H1 (cell line): ENCODE data around the gene BLTP3B. TPM values are rescaled to one million over a fixed set of nuclear protein-coding genes. Genes with fewer than 3 reads are reported as not detected.

Source experiments
- CTCF ChIA-PET: fragments of 300-600 bp; sonication (Branson Sonifier 250); formaldehyde crosslinking; loops from one replicate; lab custom pipeline; 2021; ENCODE audit not compliant: partially characterized antibody; lab: Charles Lee
- POLR2A ChIA-PET: fragments of 300-600 bp; sonication (Branson Sonifier 250); formaldehyde crosslinking; loops from one replicate; lab custom pipeline; 2021; ENCODE audit warnings: inconsistent platforms; ENCODE audit not compliant: partially characterized antibody; lab: Charles Lee
- DNase-seq, 2 experiments: peaks; one replicate each; pipeline versions ENCODE4 v3.0.0 to v3.0.0-alpha.2; 2010 to 2022; ENCODE audit warnings: low spot score in 2 of 2, low read depth in 1 of 2, mixed read lengths in 1 of 2
- FAIRE-seq: peaks from 2 replicates; lab custom pipeline; 2011; peaks lifted over from hg19 to GRCh38; lab: Jason Lieb, UNC
- H2AFZ ChIP-seq: 2 replicates; pipeline ENCODE4 v1.8.1; 2012; ENCODE audit warnings: low read length, inconsistent platforms
- H2AK5ac ChIP-seq: 2 replicates; pipeline ENCODE4 v1.6.1; 2013; ENCODE audit warnings: low read depth, low read length
- H2BK120ac ChIP-seq: replicated peaks from 2 replicates; pipeline ENCODE3; 2013; ENCODE audit warnings: low read depth, low read length, inconsistent platforms
- H2BK12ac ChIP-seq: 2 replicates; pipeline ENCODE4 v1.6.1; 2013; ENCODE audit warnings: low read depth, low read length
- H2BK15ac ChIP-seq: 2 replicates; pipeline ENCODE4 v1.6.1; 2013; ENCODE audit warnings: low read length
- H2BK20ac ChIP-seq: 2 replicates; pipeline ENCODE4 v1.6.1; 2013; ENCODE audit warnings: low read length
- H2BK5ac ChIP-seq: 2 replicates; pipeline ENCODE4 v1.6.1; 2013; ENCODE audit warnings: low read depth, low read length
- H3K14ac ChIP-seq: 2 replicates; pipeline ENCODE4 v1.6.1; 2013; ENCODE audit warnings: inconsistent platforms; ENCODE audit not compliant: insufficient read length
- H3K18ac ChIP-seq: 2 replicates; pipeline ENCODE4 v1.6.1; 2013; ENCODE audit warnings: low read length; ENCODE audit errors: extremely low read depth
- H3K23ac ChIP-seq: 2 replicates; pipeline ENCODE4 v1.6.1; 2013; ENCODE audit warnings: inconsistent platforms; ENCODE audit not compliant: insufficient read length
- H3K23me2 ChIP-seq: 2 replicates; pipeline ENCODE4 v1.6.1; 2013; ENCODE audit warnings: low read depth, low read length
- H3K27ac ChIP-seq: 2 replicates; pipeline ENCODE4 v1.6.1; 2011; ENCODE audit warnings: low read depth, low read length, inconsistent platforms
- H3K27me3 ChIP-seq, 4 experiments: replicated peaks in 1 of 4; 1 replicate in 1 of 4; 2 replicates in 3 of 4; pipeline versions ENCODE4 v1.6.1 to v1.8.1; 2011 to 2013; ENCODE audit warnings: low read length in 3 of 4, mild to moderate bottlenecking in 3 of 4, inconsistent platforms in 2 of 4, mixed read lengths in 2 of 4, moderate library complexity in 1 of 4; ENCODE audit not compliant: control insufficient read depth in 3 of 4, insufficient read depth in 3 of 4; ENCODE audit errors: extremely low read depth in 1 of 4
- H3K36me3 ChIP-seq, 4 experiments: 2 replicates each; pipeline versions ENCODE4 v1.6.1 to v1.8.1; 2011 to 2013; ENCODE audit warnings: mild to moderate bottlenecking in 4 of 4, low read length in 3 of 4, moderate library complexity in 2 of 4, control low read depth in 1 of 4, inconsistent platforms in 1 of 4; ENCODE audit not compliant: insufficient read depth in 4 of 4, control insufficient read depth in 2 of 4
- H3K4ac ChIP-seq: replicated peaks from 2 replicates; pipeline ENCODE3; 2013; ENCODE audit warnings: low read length, low read depth, mixed read lengths, inconsistent platforms; ENCODE audit not compliant: insufficient read length
- H3K4me1 ChIP-seq, 4 experiments: replicated peaks in 1 of 4; 1 replicate in 1 of 4; 2 replicates in 3 of 4; pipeline versions ENCODE4 v1.6.1 to v1.8.1; 2011 to 2013; ENCODE audit warnings: low read length in 3 of 4, inconsistent platforms in 2 of 4, mixed read lengths in 1 of 4; ENCODE audit not compliant: insufficient read depth in 4 of 4, control insufficient read depth in 3 of 4
- H3K4me2 ChIP-seq, 2 experiments: 2 replicates each; pipeline versions ENCODE4 v1.6.1 to v1.8.1; 2011 to 2013; ENCODE audit warnings: low read depth in 2 of 2, low read length in 2 of 2, control low read depth in 1 of 2, inconsistent platforms in 1 of 2, mild to moderate bottlenecking in 1 of 2; ENCODE audit not compliant: insufficient read depth in 1 of 2
- H3K4me3 ChIP-seq, 4 experiments: fragments of 200-600, 300-600 bp in 1 of 4; sonication (generic), shearing (Covaris generic), sonication (Bioruptor Twin) in 1 of 4; 2 replicates each; pipeline versions ENCODE4 v1.5.1 to v1.8.1; 2011 to 2016; ENCODE audit warnings: low read length in 4 of 4, low read depth in 3 of 4, control low read depth in 2 of 4, inconsistent platforms in 2 of 4, mild to moderate bottlenecking in 2 of 4, mixed read lengths in 1 of 4, moderate library complexity in 1 of 4; ENCODE audit not compliant: insufficient read depth in 2 of 4; ENCODE audit errors: extremely low read depth in 1 of 4
- H3K56ac ChIP-seq: replicated peaks from 2 replicates; pipeline ENCODE3; 2013; ENCODE audit warnings: low read depth, mild to moderate bottlenecking, mixed read lengths, low read length, inconsistent platforms; ENCODE audit not compliant: insufficient read length
- H3K79me1 ChIP-seq: 2 replicates; pipeline ENCODE4 v1.6.1; 2013; ENCODE audit warnings: low read depth, low read length, control low read depth
- H3K79me2 ChIP-seq, 2 experiments: 2 replicates each; pipeline versions ENCODE4 v1.6.1 to v1.8.1; 2012 to 2013; ENCODE audit warnings: low read length in 2 of 2, mild to moderate bottlenecking in 2 of 2, inconsistent platforms in 1 of 2; ENCODE audit not compliant: insufficient read depth in 2 of 2, control insufficient read depth in 1 of 2
- H3K9ac ChIP-seq, 4 experiments: replicated peaks in 1 of 4; 1 replicate in 1 of 4; 2 replicates in 3 of 4; pipeline versions ENCODE4 v1.6.1 to v1.8.1; 2011 to 2013; ENCODE audit warnings: low read depth in 3 of 4, low read length in 3 of 4, control low read depth in 2 of 4, mild to moderate bottlenecking in 2 of 4, moderate library complexity in 2 of 4, inconsistent platforms in 1 of 4; ENCODE audit errors: extremely low read depth in 1 of 4
- H3K9me3 ChIP-seq, 2 experiments: 2 replicates each; pipeline versions ENCODE4 v1.6.1 to v1.8.1; 2012 to 2013; ENCODE audit warnings: mild to moderate bottlenecking in 2 of 2, moderate library complexity in 2 of 2, control low read depth in 1 of 2, inconsistent platforms in 1 of 2, low read depth in 1 of 2, low read length in 1 of 2, mixed read lengths in 1 of 2; ENCODE audit not compliant: insufficient read depth in 2 of 2
- H4K20me1 ChIP-seq, 2 experiments: replicated peaks in 1 of 2; 2 replicates each; pipeline versions ENCODE3 to v1.8.1; 2011 to 2013; ENCODE audit warnings: inconsistent platforms in 2 of 2, low read length in 2 of 2, mild to moderate bottlenecking in 1 of 2; ENCODE audit not compliant: insufficient read depth in 2 of 2, control insufficient read depth in 1 of 2
- H4K5ac ChIP-seq: 2 replicates; pipeline ENCODE4 v1.6.1; 2013; ENCODE audit warnings: low read length, low read depth, mixed read lengths, inconsistent platforms; ENCODE audit not compliant: insufficient read length
- H4K8ac ChIP-seq: 2 replicates; pipeline ENCODE4 v1.8.0; 2013; ENCODE audit warnings: mild to moderate bottlenecking, moderate library complexity, low read length, inconsistent platforms; ENCODE audit not compliant: insufficient read depth; ENCODE audit errors: extremely low read depth
- H4K91ac ChIP-seq: replicated peaks from 2 replicates; pipeline ENCODE3; 2013; ENCODE audit warnings: low read length, mixed read lengths, inconsistent platforms; ENCODE audit not compliant: insufficient read length
- GABPA ChIP-seq: IDR thresholded peaks from 2 replicates; pipeline ENCODE4 v1.6.1; 2011; ENCODE audit warnings: mild to moderate bottlenecking, low read length, moderate library complexity, borderline replicate concordance; ENCODE audit not compliant: insufficient read depth
- GTF2F1 ChIP-seq: IDR thresholded peaks from 2 replicates; pipeline ENCODE4 v1.6.1; 2012; ENCODE audit warnings: low read depth, low read length, improper control_type of control experiment, borderline replicate concordance
- WGBS, 2 experiments: shearing (Covaris generic) in 1 of 2; methylation state at CpG; one replicate each; pipeline versions ENCODE4 v1.1.6 to v1.1.7; 2013 to 2015; ENCODE audit warnings: low lambda C conversion rate in 2 of 2, mixed read lengths in 2 of 2, inconsistent platforms in 1 of 2, low coverage in 1 of 2, missing lambda C conversion rate in 1 of 2; ENCODE audit not compliant: insufficient replicate concordance in 2 of 2, insufficient coverage in 1 of 2, insufficient read length in 1 of 2; ENCODE audit errors: extremely low coverage in 1 of 2, missing lambda C conversion rate in 1 of 2; 5-methylcytosine and 5-hydroxymethylcytosine counted together
- polyA plus RNA-seq, 7 experiments: library from polyadenylated mRNA; depleted of rRNA in 3 of 7; stranded (reverse) in 5 of 7; unstranded in 2 of 7; fragments of >200 nt in 5 of 7; fragments of 200-250 nt in 2 of 7; gene quantifications; 1 replicate in 5 of 7; 2 replicates in 1 of 7; 4 replicates in 1 of 7; pipeline versions ENCODE4 v1.2.1 to v1.2.3, GENCODE V29; 2011 to 2013; ENCODE audit warnings: missing spikeins in 2 of 7, mixed read lengths in 2 of 7
- total RNA-seq: library from RNA; stranded (reverse); fragmentation: NEBNext Ultra II Directional; extraction: Animal tissue kit (Norgen Biotek cat#: 25700); gene quantifications from 2 replicates; pipeline ENCODE4 v1.2.1, GENCODE V29; 2021

Gene BLTP3B
- total and polyA plus RNA-seq, 2 of the 8 experiments (the other 6 are each of a cell fraction or from before 2014, with no cell fraction given), result 7.0 to 28.6 TPM

- 88% methylated on average over 8 of the region's 8 CpGs; no CpG with 5 or more reads in 1 of the 2 experiments for WGBS, 2 experiments
- no peak overlapping the region for H4K5ac ChIP-seq
- no peak overlapping the region for H4K8ac ChIP-seq
- H2AFZ ChIP-seq, result no peak overlapping the region
- no peak overlapping the region for H2BK20ac ChIP-seq
- no peak overlapping the region for H2AK5ac ChIP-seq
- H4K91ac ChIP-seq, result no peak overlapping the region
- H3K4ac ChIP-seq, result no peak overlapping the region
- H3K56ac ChIP-seq, result no peak overlapping the region
- H4K20me1 ChIP-seq, result no peaks in the 10 kb centered on the region
- H3K18ac ChIP-seq, result no peak overlapping the region
- H3K36me3 ChIP-seq, result peaks cover 0 to 7% (median 2%) of the 10 kb centered on the region in 4 experiments; a peak in 3 of 8 replicates
- DNase-seq, result no peak
- no peak overlapping the region for H3K14ac ChIP-seq
- H2BK120ac ChIP-seq, result no peak overlapping the region
- no peak overlapping the region for H3K23ac ChIP-seq
- H2BK15ac ChIP-seq, result no peak overlapping the region
- H2BK5ac ChIP-seq, result no peak overlapping the region
- H3K23me2 ChIP-seq, result no peaks in the 10 kb centered on the region
- H3K4me2 ChIP-seq, result no peak overlapping the region
- POLR2A ChIA-PET, result interaction anchor here (0.5 to 1.8 kb wide), 5 partner anchors 8 to 42 kb away, joined by 3 to 5 read pairs (median 4); partner anchors contain the start of gene ACTR6
- no peak overlapping the region for H3K4me3 ChIP-seq
- CTCF ChIA-PET, result interaction anchor here (0.9 to 2.4 kb wide), 4 partner anchors 12 to 46 kb away, joined by 3 to 14 read pairs (median 5); no protein-coding TSS in a partner anchor
- H3K79me2 ChIP-seq, result no peaks in the 10 kb centered on the region
- FAIRE-seq, result no peak
- peaks cover 0 to 2% (median 0%) of the 10 kb centered on the region in 4 experiments; a peak in 2 of 7 replicates for H3K4me1 ChIP-seq
- no peaks in the 10 kb centered on the region for H3K27me3 ChIP-seq
- H3K27ac ChIP-seq, result no peak overlapping the region
- H3K79me1 ChIP-seq, result no peaks in the 10 kb centered on the region; the same call in 1 of the 2 replicates
- H3K9ac ChIP-seq, result no peak overlapping the region
- no peak overlapping the region for H2BK12ac ChIP-seq
- no peaks in the 10 kb centered on the region for H3K9me3 ChIP-seq
- TF ChIP-seq GABPA (no peak), GTF2F1 (no peak)
Observed at GRCh38 chr12:100184549-100185145, 42.0 kb upstream of the BLTP3B start.
